GM19455 (cell line): ENCODE results near the gene C10orf67.

Source experiments
- ATAC-seq: cut with Tn5 transposase; IDR thresholded peaks from one replicate; pipeline ENCODE4 v1.9.1; 2021; ENCODE audit not compliant: unreplicated experiment

C10orf67 gene

GRCh38 chr10:23199768-23200511 is 144.7 kb downstream of the C10orf67 start:
- no peak for ATAC-seq

GRCh38 chr10:23198940-23199767 is 145.4 kb downstream of the C10orf67 start:
- no peak for ATAC-seq

GRCh38 chr10:23198610-23198939 is 146.0 kb downstream of the C10orf67 start:
- no peak for ATAC-seq

DNA sequence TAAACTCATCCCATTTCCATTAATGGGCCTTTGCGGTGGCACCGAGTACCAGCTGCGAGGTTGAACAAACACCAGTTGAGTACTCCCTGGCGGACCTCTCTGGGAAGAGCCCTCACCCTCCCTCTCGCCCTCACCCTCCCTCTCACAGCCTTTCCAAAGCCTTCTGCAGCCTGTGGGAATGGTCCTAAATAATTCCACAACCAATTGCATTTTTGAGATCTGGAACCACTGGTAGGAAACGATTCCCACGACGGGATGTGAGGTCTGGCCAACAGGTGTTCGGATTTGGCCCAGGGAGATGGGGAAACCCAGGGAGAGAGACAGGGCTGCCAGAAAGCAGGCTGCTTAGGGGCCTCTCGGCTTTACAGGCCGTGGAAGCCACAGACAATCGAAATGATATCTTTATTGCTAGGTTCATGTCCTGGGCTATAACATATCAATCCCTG is 147.2 kb downstream of the C10orf67 start:
- ATAC-seq: no peak

DNA sequence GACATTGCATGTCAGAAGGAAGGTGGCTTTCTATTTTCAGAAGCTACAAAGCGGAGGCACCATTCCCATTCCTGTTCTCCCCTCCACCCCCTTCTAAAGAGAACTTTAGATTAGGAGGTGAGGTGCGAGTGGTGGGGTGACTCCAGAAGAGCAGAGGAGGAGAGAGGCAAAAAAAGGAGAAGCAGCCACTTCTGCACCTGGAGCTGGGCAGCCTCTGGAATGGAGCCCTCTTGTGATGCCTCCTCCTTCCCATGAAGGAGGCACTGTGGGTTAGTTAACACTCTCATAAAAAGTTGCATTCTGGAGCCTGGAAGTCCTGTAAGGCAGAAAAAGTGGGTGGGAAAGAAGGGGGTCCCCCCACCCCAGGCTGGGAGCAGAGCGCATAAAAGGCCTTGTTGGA is 147.7 kb downstream of the C10orf67 start:
- ATAC-seq: no peak

GRCh38 chr10:23195846-23196600 is 148.6 kb downstream of the C10orf67 start:
- ATAC-seq: no peak

- no peak for ATAC-seq
These were observed 149.4 kb downstream of the C10orf67 start for GRCh38 chr10:23194966-23195845.

- ATAC-seq: no peak
These were observed 150.1 kb downstream of the C10orf67 start for GRCh38 chr10:23194471-23194965.

- no peak for ATAC-seq
These were observed 151.0 kb downstream of the C10orf67 start for GRCh38 chr10:23193435-23194074.

DNA sequence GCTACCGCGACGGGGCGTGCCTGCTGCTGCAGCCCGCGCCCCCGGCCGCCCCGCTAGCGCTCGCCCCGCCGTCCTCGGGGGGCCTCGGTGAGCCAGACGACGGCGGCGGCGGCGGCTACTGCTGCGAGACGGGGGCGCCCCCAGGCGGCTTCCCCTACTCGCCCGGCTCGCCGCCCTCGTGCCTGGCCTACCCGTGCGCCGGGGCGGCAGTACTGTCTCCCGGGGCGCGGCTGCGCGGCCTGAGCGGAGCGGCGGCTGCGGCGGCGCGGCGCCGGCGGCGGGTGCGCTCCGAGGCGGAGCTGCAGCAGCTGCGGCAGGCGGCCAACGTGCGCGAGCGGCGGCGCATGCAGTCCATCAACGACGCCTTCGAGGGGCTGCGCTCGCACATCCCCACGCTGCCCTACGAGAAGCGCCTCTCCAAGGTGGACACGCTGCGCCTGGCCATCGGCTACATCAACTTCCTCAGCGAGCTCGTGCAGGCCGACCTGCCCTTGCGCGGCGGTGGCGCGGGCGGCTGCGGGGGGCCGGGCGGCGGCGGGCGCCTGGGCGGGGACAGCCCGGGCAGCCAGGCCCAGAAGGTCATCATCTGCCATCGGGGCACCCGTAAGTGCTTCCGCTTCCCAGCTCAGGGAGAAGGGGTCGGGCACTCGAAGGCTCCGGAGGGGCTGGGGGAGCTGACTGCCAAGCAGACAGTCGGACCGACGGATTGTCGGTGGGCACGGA is 151.7 kb downstream of the C10orf67 start:
- ATAC-seq: no peak

DNA sequence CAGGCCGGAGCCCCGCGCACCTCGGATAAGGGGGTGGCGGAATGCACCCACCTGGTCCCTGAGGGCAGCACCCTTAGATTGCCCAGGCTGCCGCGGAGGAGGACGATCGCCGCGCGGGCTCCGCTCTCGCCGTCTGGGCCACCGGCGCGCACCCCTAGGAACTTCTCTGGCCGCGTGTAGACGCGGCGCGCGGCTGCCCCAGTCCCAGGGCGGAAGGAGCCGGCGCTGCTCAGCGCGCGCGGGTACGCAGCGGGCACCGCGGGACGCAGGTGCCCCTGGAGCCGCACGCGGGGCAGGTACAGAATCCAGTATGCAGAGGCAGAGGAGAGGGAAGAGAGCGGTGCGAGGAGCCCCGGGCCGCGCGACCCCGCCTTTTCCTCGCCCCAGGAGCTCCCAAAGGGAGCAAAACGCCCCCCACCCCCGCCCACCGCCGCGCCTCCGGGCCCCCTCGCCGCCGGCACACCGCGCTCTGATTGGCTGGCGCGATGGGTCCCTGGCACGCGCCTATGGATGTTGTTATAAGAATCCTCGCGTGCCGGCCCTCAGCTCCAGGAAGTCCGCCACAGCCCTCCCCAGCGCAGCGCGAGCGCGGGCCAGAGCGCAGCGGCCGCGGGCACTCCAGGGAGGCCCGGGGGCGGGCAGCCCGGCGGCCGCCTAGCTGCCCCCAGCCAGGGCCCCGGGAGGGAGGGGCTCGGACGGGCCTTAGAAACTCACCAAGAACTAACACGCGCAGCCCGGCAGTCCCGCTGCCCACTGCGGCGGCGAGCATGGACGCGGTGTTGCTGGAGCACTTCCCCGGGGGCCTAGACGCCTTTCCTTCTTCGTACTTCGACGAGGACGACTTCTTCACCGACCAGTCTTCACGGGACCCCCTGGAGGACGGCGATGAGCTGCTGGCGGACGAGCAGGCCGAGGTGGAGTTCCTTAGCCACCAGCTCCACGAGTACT is 152.6 kb downstream of the C10orf67 start, which contains the start of gene PTF1A:
PTF1A (plus strand) TSS at position 549 of the 948 bp plus-strand sequence; CDS start at position 768, 219 bp downstream.
- ATAC-seq: no peak

- no peak for ATAC-seq
These were observed 153.5 kb downstream of the C10orf67 start for GRCh38 chr10:23190872-23191763.

GRCh38 chr10:23189024-23189423 is 155.6 kb downstream of the C10orf67 start:
- no peak for ATAC-seq

GRCh38 chr10:23187155-23187554 is 157.4 kb downstream of the C10orf67 start:
- ATAC-seq: no peak

DNA sequence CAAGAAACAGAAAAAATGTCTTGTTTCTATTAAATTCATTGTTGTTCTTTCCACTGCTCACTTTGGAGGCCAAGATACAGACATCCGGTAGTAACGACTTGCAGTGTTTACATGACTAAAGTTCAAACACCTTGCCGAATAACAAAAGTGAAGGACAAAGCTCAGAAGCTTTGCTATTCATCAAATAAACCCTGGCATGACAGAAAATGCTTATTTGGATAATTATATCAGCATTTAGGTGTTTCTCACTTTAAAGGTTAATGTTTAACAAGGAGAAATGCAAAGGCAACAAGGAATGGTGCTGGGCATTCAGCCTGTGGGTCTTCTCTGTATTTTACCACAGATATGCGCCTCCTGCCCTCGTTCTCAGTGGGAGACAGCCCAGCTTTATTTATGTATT is 157.9 kb downstream of the C10orf67 start:
- no peak for ATAC-seq

DNA sequence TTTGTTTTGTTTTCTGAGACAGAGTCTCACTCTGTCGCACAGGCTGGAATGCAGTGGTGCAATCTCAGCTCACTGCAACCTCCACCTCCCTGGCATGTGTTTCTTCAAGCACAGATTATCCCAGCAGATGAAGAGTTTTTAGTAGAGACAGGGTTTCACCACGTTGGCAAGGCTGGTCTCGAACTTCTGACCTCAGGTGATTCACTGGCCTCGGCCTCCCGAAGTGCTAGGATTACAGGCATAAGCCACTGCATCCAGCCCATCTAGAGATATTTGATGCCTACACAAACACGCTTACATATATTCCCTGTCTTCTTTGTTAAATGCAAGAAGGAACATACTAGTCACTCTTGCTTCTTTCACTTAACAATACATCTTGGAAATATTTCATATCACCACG is 158.4 kb downstream of the C10orf67 start:
- no peak for ATAC-seq

DNA sequence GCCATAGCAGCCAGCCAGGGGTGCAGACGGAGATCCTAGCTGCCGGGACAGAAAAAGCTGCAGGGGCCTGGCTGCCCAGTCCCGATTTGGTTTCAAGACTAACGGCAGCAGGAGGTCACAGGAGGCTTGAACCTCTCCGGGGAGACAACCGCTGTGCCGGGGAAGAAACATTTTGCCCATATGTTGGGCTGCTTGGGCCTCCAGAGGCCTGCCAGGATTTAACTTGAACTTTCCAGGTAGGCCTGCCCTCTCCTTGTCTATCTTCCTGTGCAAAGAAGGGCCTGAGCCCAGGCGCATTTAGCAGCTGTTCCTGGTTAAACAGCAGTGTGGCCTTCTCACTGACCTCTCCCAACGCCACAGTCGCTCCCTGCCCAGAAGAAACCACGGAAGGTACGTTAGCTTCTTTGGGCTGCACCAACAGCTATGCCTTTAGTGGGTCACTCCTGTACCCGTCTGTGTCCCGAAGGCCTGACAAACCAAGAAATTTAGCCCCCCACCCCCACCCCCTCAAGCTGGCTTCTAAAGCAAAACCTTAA is 169.6 kb downstream of the C10orf67 start:
- ATAC-seq: no peak
